HCT116 (cell line): ENCODE data around the gene RBM23. TPM values are rescaled to one million over a fixed set of nuclear protein-coding genes. Genes with fewer than 3 reads are reported as not detected.

Experiments
- ATAC-seq: fragments of 200-7000 bp; cut with Tn5 transposase; 2 replicates; pipeline ENCODE4 v1.9.1; 2020; ENCODE audit warnings: mild to moderate bottlenecking, moderate library complexity
- BruUV-seq: library from RNA; stranded (reverse); fragments of 400-500 nt; replicated peaks from 2 replicates; lab custom pipeline; 2021; lab: Mats Ljungman, UMichigan
- CTCF ChIA-PET: fragments of 300-600 bp; sonication (Branson Sonifier 250); formaldehyde crosslinking; loops from one replicate; lab custom pipeline; 2021; ENCODE audit warnings: antibody characterized with exemption; lab: Charles Lee
- POLR2A ChIA-PET: fragments of 300-600, 350-600 bp; sonication (Branson Sonifier 250); formaldehyde crosslinking; loops from one replicate; lab custom pipeline; 2021; ENCODE audit warnings: antibody characterized with exemption; lab: Charles Lee
- RAD21 ChIA-PET, 2 experiments: fragments of 300-600 bp; sonication (Branson Sonifier 250); formaldehyde crosslinking; loops; one replicate each; lab custom pipeline; 2023; ENCODE audit warnings: low total read pairs in 2 of 2; ENCODE audit not compliant: uncharacterized antibody in 2 of 2, unreplicated experiment in 2 of 2, low non-redundant PET in 1 of 2; lab: Charles Lee
- DNase-seq: peaks from one replicate; pipeline ENCODE4 v3.0.0-alpha.2; 2010; ENCODE audit warnings: low read depth, low spot score
- H2AFZ ChIP-seq: fragments of 200-600 bp; shearing (Covaris generic), sonication (generic); 2 replicates; pipeline ENCODE4 v1.6.1; 2017; ENCODE audit warnings: low read depth, mixed run types, mixed read lengths, antibody characterized with exemption, low read length; ENCODE audit not compliant: poor library complexity, severe bottlenecking
- H3K27ac ChIP-seq: 2 replicates; pipeline ENCODE4 v1.5.1; 2012; ENCODE audit warnings: low read depth, low read length
- H3K27me3 ChIP-seq: fragments of 200-600 bp; sonication (generic); 2 replicates; pipeline ENCODE4 v1.6.1; 2016; ENCODE audit warnings: mixed run types, low read length, mixed read lengths; ENCODE audit not compliant: insufficient read depth
- H3K36me3 ChIP-seq, 2 experiments: fragments of 200-500 bp in 1 of 2; fragments of 200-600 bp in 1 of 2; sonication (Bioruptor generic) in 1 of 2; sonication (generic) in 1 of 2; 2 replicates each; pipeline versions ENCODE4 v1.5.1 to v1.6.1; 2014 to 2016; ENCODE audit warnings: low read length in 2 of 2, inconsistent platforms in 1 of 2, mixed read lengths in 1 of 2, mixed run types in 1 of 2; ENCODE audit not compliant: insufficient read depth in 2 of 2, control insufficient read depth in 1 of 2
- H3K4me1 ChIP-seq, 2 experiments: fragments of 200-600 bp in 1 of 2; sonication (generic) in 1 of 2; 2 replicates each; pipeline versions ENCODE4 v1.5.1 to v1.6.1; 2012 to 2017; ENCODE audit warnings: low read length in 2 of 2, inconsistent platforms in 1 of 2, mild to moderate bottlenecking in 1 of 2, mixed read lengths in 1 of 2, mixed run types in 1 of 2, moderate library complexity in 1 of 2; ENCODE audit not compliant: insufficient read depth in 2 of 2, control insufficient read depth in 1 of 2
- H3K4me2 ChIP-seq: fragments of 200-600 bp; sonication (generic); 2 replicates; pipeline ENCODE4 v1.6.1; 2017; ENCODE audit warnings: mixed run types, low read length, mixed read lengths
- H3K4me3 ChIP-seq, 2 experiments: fragments of 200-600 bp in 1 of 2; sonication (generic) in 1 of 2; replicated peaks in 1 of 2; 2 replicates each; pipeline ENCODE4 v1.5.1; 2011 to 2016; ENCODE audit warnings: low read length in 2 of 2, control low read depth in 1 of 2, low read depth in 1 of 2, mild to moderate bottlenecking in 1 of 2, mixed read lengths in 1 of 2, mixed run types in 1 of 2
- H3K79me2 ChIP-seq: fragments of 200-600 bp; sonication (generic); 2 replicates; pipeline ENCODE4 v1.6.1; 2017; ENCODE audit warnings: mild to moderate bottlenecking, mixed run types, low read length, moderate library complexity, mixed read lengths; ENCODE audit not compliant: insufficient read depth
- H3K9ac ChIP-seq: fragments of 200-600 bp; sonication (generic); 2 replicates; pipeline ENCODE4 v1.6.1; 2016; ENCODE audit warnings: low read length, mixed read lengths
- H3K9me2 ChIP-seq: fragments of 200-600 bp; sonication (generic), shearing (Covaris generic); 2 replicates; pipeline ENCODE4 v1.6.1; 2017; ENCODE audit warnings: mixed run types, mild to moderate bottlenecking, moderate library complexity; ENCODE audit not compliant: insufficient read depth
- H3K9me3 ChIP-seq, 2 experiments: fragments of 200-500 bp in 1 of 2; fragments of 200-600 bp in 1 of 2; sonication (Bioruptor generic) in 1 of 2; sonication (generic) in 1 of 2; 2 replicates each; pipeline ENCODE4 v1.6.1; 2014 to 2017; ENCODE audit warnings: low read length in 2 of 2, mixed read lengths in 2 of 2, inconsistent platforms in 1 of 2, low read depth in 1 of 2, mild to moderate bottlenecking in 1 of 2, mixed run types in 1 of 2, moderate library complexity in 1 of 2; ENCODE audit not compliant: control insufficient read depth in 1 of 2, insufficient read depth in 1 of 2
- H4K20me1 ChIP-seq: fragments of 200-600 bp; sonication (generic), shearing (Covaris generic); 2 replicates; pipeline ENCODE4 v1.6.1; 2017; ENCODE audit warnings: mixed run types, mild to moderate bottlenecking, moderate library complexity; ENCODE audit not compliant: insufficient read depth
- CBX3 ChIP-seq: IDR thresholded peaks from 2 replicates; pipeline ENCODE4 v1.6.1; 2012; ENCODE audit warnings: low read depth
- CEBPB ChIP-seq: IDR thresholded peaks from 2 replicates; pipeline ENCODE4 v1.6.1; 2012; ENCODE audit warnings: low read depth
- ELF1 ChIP-seq: IDR thresholded peaks from 2 replicates; pipeline ENCODE4 v1.6.1; 2012; ENCODE audit warnings: low read depth, borderline replicate concordance
- EZH2 ChIP-seq: fragments of 200-600 bp; sonication (generic); IDR thresholded peaks from 2 replicates; pipeline ENCODE4 v1.6.1; 2017; ENCODE audit warnings: antibody characterized with exemption, mixed run types
- EZH2phosphoT487 ChIP-seq: fragments of 200-600 bp; IDR thresholded peaks from 2 replicates; pipeline ENCODE4 v1.6.1; 2018; ENCODE audit warnings: antibody characterized with exemption, borderline replicate concordance
- JUND ChIP-seq: IDR thresholded peaks from 2 replicates; pipeline ENCODE4 v1.6.1; 2012
- POLR2A ChIP-seq: IDR thresholded peaks from 2 replicates; pipeline ENCODE4 v1.7.0; 2011; ENCODE audit warnings: borderline replicate concordance; ENCODE audit not compliant: insufficient read depth, insufficient read length; ENCODE audit errors: extremely low read depth
- POLR2AphosphoS5 ChIP-seq: IDR thresholded peaks from 2 replicates; pipeline ENCODE4 v1.6.1; 2011; ENCODE audit warnings: mild to moderate bottlenecking, low read depth, low read length, moderate library complexity
- SIN3A ChIP-seq: IDR thresholded peaks from 2 replicates; pipeline ENCODE4 v1.6.1; 2012; ENCODE audit warnings: low read depth
- SP1 ChIP-seq: IDR thresholded peaks from 2 replicates; pipeline ENCODE4 v1.6.1; 2012; ENCODE audit warnings: low read depth
- SRF ChIP-seq: IDR thresholded peaks from 2 replicates; pipeline ENCODE4 v1.6.1; 2012; ENCODE audit warnings: low read depth
- TCF7L2 ChIP-seq: IDR thresholded peaks from 2 replicates; pipeline ENCODE4 v1.7.0; 2011; ENCODE audit warnings: borderline replicate concordance, inconsistent platforms; ENCODE audit not compliant: insufficient read depth, insufficient read length; ENCODE audit errors: extremely low read depth
- ZFX ChIP-seq: fragments of 450-650 bp; IDR thresholded peaks from 2 replicates; pipeline ENCODE4 v1.6.1; 2017
- ZNF274 ChIP-seq: fragments of 200-500 bp; sonication (Bioruptor generic); IDR thresholded peaks from 2 replicates; pipeline ENCODE4 v1.6.1; 2014; ENCODE audit warnings: mild to moderate bottlenecking, low read depth, low read length, inconsistent platforms
- intact Hi-C: fragments of 100-400 bp; cut with micrococcal nuclease; formaldehyde crosslinking; loops from 2 replicates; pipeline ENCODE4 v1.10.0; 2022
- total RNA-seq: library from RNA; stranded (reverse); gene quantifications from one replicate; pipeline ENCODE4 v1.2.1, GENCODE V29; 2021; ENCODE audit not compliant: unreplicated experiment
- TF ChIP-seq, protein P1 (sequence below): IDR thresholded peaks from 2 replicates; pipeline ENCODE4 v1.6.1; 2012; ENCODE audit warnings: low read depth
- TF ChIP-seq, protein P2 (sequence below): IDR thresholded peaks from 2 replicates; pipeline ENCODE4 v1.6.1; 2011; ENCODE audit warnings: mild to moderate bottlenecking, low read length, moderate library complexity; ENCODE audit not compliant: insufficient replicate concordance; ENCODE audit errors: extremely low read depth
- TF ChIP-seq, protein P3 (sequence below): IDR thresholded peaks from 2 replicates; pipeline ENCODE4 v1.6.1; 2012
- TF ChIP-seq, protein P4 (sequence below): IDR thresholded peaks from 2 replicates; pipeline ENCODE4 v1.6.1; 2012
- TF ChIP-seq, protein P5 (sequence below), 3 experiments: fragments of 200-600 bp in 1 of 3; sonication (generic) in 1 of 3; IDR thresholded peaks in 2 of 3; conservative IDR thresholded peaks in 1 of 3; 2 replicates each; pipeline ENCODE4 v1.5.1; 2012 to 2017; ENCODE audit warnings: low read depth in 2 of 3, low read length in 2 of 3, antibody characterized with exemption in 1 of 3, borderline replicate concordance in 1 of 3, control low read depth in 1 of 3, mild to moderate bottlenecking in 1 of 3, mixed read lengths in 1 of 3, mixed run types in 1 of 3, moderate library complexity in 1 of 3; ENCODE audit not compliant: insufficient read depth in 1 of 3

RBM23 gene
- total RNA-seq, 1 experiment from 2014 or later = 67.2 TPM

DNA sequence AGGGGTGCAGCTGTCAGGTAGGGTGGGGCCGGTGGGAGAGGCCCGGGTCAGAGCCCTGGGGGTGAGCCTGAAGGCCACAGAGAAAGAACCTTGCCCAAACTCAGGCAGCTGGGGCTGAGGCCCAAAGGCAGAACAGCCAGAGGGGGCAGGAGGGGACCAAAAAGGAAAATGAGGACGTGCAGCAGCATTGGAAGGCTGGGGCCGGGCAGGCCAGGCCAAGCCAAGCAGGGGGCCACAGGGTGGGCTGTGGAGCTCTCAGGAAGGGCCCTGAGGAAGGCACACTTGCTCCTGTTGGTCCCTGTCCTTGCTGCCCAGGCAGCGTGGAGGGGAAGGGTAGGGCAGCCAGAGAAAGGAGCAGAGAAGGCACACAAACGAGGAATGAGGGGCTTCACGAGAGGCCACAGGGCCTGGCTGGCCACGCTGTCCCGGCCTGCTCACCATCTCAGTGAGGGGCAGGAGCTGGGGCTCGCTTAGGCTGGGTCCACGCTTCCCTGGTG, 72.1 kb downstream of the RBM23 start:
- Histone ChIP-seq H3K79me2 (no peaks in the 10 kb centered on the region), H2AFZ (no peak overlapping the region), H3K27ac (no peak overlapping the region), H3K27me3 (no peaks in the 10 kb centered on the region), H3K36me3 (no peaks in the 10 kb centered on the region), H4K20me1 (no peaks in the 10 kb centered on the region), H3K4me2 (no peak overlapping the region), H3K4me3 (no peak overlapping the region), H3K4me1 (no peaks in the 10 kb centered on the region), H3K9me3 (no peaks in the 10 kb centered on the region), H3K9me2 (no peaks in the 10 kb centered on the region), H3K9ac (no peak overlapping the region)
- ChIA-PET POLR2A (no interaction called here), RAD21 (no interaction called here), CTCF (interaction anchor here (1.7 kb wide), 1 partner anchor 24 kb away, joined by 3 read pairs; no protein-coding TSS in a partner anchor)
- no TSS peak for BruUV-seq
- DNase-seq (no peak), ATAC-seq (no peak)
- intact Hi-C loops = no loop called here
- TF ChIP-seq ZFX = no peak
- TF ChIP-seq, protein P1, sequence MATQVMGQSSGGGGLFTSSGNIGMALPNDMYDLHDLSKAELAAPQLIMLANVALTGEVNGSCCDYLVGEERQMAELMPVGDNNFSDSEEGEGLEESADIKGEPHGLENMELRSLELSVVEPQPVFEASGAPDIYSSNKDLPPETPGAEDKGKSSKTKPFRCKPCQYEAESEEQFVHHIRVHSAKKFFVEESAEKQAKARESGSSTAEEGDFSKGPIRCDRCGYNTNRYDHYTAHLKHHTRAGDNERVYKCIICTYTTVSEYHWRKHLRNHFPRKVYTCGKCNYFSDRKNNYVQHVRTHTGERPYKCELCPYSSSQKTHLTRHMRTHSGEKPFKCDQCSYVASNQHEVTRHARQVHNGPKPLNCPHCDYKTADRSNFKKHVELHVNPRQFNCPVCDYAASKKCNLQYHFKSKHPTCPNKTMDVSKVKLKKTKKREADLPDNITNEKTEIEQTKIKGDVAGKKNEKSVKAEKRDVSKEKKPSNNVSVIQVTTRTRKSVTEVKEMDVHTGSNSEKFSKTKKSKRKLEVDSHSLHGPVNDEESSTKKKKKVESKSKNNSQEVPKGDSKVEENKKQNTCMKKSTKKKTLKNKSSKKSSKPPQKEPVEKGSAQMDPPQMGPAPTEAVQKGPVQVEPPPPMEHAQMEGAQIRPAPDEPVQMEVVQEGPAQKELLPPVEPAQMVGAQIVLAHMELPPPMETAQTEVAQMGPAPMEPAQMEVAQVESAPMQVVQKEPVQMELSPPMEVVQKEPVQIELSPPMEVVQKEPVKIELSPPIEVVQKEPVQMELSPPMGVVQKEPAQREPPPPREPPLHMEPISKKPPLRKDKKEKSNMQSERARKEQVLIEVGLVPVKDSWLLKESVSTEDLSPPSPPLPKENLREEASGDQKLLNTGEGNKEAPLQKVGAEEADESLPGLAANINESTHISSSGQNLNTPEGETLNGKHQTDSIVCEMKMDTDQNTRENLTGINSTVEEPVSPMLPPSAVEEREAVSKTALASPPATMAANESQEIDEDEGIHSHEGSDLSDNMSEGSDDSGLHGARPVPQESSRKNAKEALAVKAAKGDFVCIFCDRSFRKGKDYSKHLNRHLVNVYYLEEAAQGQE = no peak
- TF ChIP-seq, protein P2, sequence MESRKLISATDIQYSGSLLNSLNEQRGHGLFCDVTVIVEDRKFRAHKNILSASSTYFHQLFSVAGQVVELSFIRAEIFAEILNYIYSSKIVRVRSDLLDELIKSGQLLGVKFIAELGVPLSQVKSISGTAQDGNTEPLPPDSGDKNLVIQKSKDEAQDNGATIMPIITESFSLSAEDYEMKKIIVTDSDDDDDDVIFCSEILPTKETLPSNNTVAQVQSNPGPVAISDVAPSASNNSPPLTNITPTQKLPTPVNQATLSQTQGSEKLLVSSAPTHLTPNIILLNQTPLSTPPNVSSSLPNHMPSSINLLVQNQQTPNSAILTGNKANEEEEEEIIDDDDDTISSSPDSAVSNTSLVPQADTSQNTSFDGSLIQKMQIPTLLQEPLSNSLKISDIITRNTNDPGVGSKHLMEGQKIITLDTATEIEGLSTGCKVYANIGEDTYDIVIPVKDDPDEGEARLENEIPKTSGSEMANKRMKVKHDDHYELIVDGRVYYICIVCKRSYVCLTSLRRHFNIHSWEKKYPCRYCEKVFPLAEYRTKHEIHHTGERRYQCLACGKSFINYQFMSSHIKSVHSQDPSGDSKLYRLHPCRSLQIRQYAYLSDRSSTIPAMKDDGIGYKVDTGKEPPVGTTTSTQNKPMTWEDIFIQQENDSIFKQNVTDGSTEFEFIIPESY = no peak
- TF ChIP-seq, protein P3, sequence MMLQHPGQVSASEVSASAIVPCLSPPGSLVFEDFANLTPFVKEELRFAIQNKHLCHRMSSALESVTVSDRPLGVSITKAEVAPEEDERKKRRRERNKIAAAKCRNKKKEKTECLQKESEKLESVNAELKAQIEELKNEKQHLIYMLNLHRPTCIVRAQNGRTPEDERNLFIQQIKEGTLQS = no peak
- no peak for TF ChIP-seq POLR2A
- TF ChIP-seq SRF = no peak
- TF ChIP-seq, protein P4, sequence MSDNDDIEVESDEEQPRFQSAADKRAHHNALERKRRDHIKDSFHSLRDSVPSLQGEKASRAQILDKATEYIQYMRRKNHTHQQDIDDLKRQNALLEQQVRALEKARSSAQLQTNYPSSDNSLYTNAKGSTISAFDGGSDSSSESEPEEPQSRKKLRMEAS = no peak
- no peak for TF ChIP-seq JUND
- no peak for TF ChIP-seq ZNF274
- no peak for TF ChIP-seq CEBPB
- no peak for TF ChIP-seq SP1
- TF ChIP-seq, protein P5, sequence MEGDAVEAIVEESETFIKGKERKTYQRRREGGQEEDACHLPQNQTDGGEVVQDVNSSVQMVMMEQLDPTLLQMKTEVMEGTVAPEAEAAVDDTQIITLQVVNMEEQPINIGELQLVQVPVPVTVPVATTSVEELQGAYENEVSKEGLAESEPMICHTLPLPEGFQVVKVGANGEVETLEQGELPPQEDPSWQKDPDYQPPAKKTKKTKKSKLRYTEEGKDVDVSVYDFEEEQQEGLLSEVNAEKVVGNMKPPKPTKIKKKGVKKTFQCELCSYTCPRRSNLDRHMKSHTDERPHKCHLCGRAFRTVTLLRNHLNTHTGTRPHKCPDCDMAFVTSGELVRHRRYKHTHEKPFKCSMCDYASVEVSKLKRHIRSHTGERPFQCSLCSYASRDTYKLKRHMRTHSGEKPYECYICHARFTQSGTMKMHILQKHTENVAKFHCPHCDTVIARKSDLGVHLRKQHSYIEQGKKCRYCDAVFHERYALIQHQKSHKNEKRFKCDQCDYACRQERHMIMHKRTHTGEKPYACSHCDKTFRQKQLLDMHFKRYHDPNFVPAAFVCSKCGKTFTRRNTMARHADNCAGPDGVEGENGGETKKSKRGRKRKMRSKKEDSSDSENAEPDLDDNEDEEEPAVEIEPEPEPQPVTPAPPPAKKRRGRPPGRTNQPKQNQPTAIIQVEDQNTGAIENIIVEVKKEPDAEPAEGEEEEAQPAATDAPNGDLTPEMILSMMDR (IDR thresholded peaks at IDR 0.05 in 2 of 3, conservative IDR thresholded peaks at IDR 0.05 in 1 of 3; ENCODE audit: borderline replicate concordance in 1 of 3, insufficient read depth in 1 of 3, low read depth in 2 of 3, low read length in 2 of 3) = no peak
- TF ChIP-seq EZH2phosphoT487 = no peak
- TF ChIP-seq ELF1 = no peak
- TF ChIP-seq SIN3A = no peak
- TF ChIP-seq POLR2AphosphoS5 = no peak
- TF ChIP-seq CBX3 = no peak
- TF ChIP-seq TCF7L2 = no peak
- TF ChIP-seq EZH2 = no peak
